GM12874 (cell line): Measurements from ENCODE around the gene HHATL.

Experiments
- TF ChIP-seq, protein P1 (sequence below): IDR thresholded peaks from 2 replicates; pipeline ENCODE4 v1.5.1; 2011; ENCODE audit warnings: low read depth, mild to moderate bottlenecking, control low read depth, low read length, moderate library complexity; ENCODE audit not compliant: insufficient read depth

Gene HHATL

DNA sequence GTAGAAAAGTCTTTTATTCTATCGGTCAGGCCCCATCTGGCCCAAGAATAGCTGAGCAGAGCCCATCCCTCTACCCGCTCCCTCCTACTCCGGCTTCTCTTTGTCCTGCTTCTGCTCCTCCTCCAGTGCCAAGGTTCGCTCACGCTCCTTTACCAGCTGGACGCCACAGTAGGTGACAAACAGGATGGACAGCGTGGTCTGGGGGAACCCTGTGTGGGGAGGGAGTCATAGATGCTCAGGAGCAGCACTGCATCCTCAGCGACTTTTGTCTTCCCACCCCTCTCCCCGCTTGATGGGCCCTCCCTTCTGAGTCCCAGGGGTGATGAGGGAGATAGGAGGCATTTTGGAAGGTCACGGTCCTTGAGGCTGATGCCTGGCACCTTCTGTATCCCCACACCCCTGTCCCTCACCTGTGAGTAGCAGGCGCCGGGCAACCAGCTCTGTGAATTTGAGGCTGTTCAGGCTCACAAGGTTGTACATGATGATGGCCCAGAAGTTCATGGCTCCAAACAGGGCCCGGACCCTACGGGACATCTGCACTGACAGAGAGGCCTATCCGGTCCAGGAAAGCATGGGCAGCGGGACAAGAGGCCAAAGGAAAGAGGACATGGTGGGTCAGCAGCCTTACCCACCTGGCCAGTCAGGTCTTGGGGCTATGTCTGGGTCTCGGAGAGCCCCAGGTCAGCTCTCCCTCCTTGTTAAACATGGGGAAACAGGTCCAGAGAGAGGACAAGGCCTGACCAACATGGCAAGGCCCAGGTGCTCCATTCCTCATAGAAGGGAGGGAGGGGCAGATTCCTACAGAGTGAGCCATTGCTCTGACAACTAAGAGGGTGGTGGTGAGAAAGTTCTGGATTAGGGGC, 9.7 kb downstream of the HHATL start:
- TF ChIP-seq, protein P1, sequence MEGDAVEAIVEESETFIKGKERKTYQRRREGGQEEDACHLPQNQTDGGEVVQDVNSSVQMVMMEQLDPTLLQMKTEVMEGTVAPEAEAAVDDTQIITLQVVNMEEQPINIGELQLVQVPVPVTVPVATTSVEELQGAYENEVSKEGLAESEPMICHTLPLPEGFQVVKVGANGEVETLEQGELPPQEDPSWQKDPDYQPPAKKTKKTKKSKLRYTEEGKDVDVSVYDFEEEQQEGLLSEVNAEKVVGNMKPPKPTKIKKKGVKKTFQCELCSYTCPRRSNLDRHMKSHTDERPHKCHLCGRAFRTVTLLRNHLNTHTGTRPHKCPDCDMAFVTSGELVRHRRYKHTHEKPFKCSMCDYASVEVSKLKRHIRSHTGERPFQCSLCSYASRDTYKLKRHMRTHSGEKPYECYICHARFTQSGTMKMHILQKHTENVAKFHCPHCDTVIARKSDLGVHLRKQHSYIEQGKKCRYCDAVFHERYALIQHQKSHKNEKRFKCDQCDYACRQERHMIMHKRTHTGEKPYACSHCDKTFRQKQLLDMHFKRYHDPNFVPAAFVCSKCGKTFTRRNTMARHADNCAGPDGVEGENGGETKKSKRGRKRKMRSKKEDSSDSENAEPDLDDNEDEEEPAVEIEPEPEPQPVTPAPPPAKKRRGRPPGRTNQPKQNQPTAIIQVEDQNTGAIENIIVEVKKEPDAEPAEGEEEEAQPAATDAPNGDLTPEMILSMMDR, result no peak

DNA sequence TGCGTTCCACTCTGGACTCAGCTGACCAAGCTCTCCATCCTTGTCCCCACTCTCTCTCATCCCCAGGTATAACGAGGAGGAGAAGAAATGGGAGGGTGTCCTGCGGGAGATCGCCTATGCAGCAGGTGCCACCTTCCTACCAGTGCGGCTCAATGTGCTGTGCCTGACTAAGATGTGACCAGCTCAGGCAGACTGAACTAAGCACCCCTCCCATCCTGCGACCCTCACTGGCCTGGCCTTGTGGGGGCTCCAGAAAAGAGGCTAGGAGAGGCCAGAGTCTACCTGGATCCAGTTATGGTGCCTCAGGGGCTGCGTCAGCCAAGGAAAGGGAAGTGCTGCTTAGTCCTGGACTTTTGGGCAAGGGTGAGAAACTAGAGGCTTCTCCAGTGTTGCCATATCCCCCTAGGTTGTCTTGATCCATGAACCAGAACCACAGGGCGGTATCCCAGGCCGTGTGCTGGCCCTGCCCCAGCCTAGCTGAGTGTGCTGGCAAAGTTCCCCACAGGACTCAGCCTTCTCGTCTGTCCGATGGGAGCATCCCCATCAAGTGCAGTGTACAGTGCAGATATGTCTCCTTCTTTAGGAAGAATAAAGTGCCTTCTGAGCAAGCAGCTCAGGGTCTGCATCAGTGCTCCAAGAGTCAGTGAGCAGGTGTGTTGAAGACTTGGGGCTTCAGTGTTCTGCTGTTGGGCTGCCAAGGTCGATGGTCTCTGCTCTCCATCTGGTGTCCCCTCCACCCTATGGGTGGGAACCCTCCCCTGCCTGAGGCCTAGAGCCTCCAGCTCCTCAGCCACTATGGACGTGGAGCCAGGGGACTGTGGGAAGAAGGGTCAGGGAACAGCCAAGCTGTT, 10.6 kb downstream of the HHATL start:
- TF ChIP-seq, protein P1, result no peak

DNA sequence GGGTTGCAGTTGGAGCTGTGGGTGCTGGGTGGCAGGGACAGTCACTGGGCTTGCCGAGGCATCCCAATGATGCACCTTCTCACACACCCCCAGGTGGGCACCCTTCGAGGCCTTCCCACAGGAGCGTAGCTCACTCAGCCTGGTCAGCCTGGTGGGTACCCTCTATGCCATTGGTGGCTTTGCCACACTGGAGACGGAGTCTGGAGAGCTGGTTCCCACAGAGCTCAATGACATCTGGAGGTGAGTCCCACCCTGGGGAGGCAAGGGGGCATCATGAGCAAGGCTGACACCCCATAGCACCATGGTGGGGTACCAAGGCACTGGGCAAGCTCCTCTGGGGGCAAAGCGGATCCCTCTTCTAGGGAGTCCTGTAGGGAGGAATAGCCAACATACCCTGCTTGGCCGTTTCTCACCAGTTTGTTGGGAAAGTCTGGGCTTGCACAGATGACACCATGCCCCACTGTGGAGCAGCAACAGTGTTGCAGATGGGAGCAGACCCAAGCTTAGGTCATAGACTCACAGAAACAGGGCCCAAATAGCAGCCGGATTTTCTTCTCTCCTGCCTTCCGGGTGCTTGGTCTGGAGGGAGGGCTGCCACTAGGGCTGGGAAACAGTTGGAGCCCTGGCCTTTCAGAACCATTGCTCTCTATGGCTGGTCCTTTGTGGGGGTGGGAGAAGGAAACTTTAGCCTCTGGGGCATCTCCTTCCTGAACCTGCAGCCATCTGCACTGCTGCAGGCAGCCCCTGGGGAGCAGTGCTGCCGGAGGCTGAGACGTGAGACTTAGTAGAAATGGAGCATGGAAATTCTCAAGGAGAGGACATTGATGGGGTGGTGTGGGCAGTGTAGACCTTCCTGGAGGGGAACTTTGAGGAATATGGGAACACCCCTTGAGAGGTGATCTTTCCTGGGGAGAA, 11.6 kb downstream of the HHATL start:
- TF ChIP-seq, protein P1, result no peak

DNA sequence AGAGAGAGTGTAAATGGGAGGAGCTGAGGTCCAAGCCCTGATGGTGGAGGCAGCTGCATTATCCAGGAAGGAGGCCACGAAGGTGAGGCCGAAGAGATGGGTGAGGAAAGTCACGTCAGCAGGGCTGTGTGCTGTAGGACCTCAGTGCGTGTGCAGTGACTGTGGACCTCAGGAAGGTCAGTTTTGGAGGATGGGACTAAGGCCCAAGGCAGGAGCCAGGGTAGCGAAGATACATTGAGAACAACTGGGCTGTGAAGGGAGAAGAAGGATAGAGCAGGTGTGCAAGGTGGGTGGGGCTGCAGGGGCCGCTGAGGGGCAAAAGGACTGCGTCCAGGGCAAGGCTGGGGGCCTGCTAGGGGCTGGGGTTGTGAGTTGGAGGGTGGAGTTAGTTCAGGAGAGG, 12.4 kb downstream of the HHATL start:
- TF ChIP-seq, protein P1, result no peak

DNA sequence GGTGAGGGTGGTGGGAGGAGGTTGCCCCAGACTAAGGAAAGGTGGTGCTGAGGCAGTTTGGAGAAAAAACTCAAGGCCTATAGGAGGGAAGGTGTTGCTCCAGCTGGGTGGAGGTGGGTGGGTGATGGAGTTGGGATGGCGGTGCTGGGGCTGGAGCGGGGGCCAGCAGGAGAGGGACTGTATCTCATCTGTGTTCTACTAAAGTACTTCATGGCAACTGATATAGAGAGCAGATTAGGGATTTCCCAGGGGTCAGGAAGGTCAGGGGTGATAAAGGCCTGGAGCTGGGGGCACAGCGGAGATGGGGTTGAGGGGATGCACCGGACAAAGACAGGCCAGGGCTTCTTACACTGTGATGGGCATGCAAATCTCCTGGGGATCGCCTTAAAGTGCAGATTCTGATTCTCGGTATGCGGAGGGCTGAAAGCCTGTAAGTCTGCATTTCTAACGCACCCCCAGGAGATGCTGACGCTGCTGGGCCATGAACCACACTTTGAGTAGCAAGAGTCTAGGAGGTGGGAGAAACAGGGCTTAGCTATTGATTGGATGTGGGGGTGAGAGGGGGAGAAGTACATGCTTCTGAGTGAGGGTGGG, 13.1 kb downstream of the HHATL start:
- TF ChIP-seq, protein P1, result no peak

DNA sequence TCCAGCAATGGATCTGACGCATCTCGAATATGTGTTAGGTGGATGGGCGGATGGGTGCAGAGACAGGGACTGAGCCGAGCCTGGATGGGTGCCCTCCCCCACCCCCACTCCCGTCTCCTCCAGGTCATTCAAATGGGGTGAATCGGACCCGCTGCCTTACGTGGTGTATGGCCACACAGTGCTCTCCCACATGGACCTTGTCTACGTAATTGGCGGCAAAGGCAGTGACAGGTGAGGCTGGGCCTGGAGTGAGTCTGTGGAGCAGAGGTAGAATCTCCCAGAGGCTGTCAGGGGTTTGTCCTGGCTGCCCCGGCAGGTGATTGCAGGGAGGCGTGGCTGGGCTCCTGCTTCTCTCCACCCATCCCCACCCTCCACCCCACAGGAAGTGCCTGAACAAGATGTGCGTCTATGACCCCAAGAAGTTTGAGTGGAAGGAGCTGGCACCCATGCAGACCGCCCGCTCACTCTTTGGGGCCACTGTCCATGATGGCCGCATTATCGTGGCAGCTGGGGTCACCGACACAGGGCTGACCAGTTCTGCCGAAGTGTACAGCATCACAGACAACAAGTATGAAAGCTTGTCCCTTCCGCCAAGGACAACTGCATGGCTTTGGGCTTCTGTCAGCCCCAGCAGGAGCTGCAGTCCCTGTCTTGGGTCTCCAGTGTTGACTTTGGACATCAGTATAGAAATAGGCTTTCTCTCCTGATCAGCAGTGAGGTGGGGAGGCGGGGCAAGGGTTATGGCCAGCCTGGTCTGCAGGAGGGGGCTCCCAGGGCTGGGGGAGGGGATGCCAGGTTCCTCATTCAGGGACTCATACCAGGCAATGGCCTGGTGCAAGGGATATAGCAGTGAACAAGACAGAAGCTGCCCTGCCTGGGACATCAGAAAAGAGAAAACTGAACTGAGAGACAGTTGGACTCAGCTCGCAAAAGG, 13.8 kb downstream of the HHATL start:
- TF ChIP-seq, protein P1, result no peak
